Upper lobe of left lung (tissue), 4 donors: Measurements from ENCODE around the gene C1orf226.

ENCODE experiments used
- CTCF ChIP-seq, 6 experiments: fragments of 450-650 bp in 4 of 6; fragments of 200-600 bp in 2 of 6; sonication (generic) in 2 of 6; IDR thresholded peaks; one replicate each; pipeline ENCODE4 v1.5.1; 2016 to 2019; ENCODE audit warnings: antibody characterized with exemption in 6 of 6
- POLR2AphosphoS5 ChIP-seq, 2 donors: sonication (generic); formaldehyde crosslinking; IDR thresholded peaks; one replicate each; pipeline ENCODE4 v1.5.1; 2017; ENCODE audit warnings: antibody characterized with exemption in 2 of 2

- no peak for TF ChIP-seq POLR2AphosphoS5 (IDR thresholded peaks at IDR 0.05)
- no peak for TF ChIP-seq CTCF (IDR thresholded peaks at IDR 0.05)
Measured at GRCh38 chr1:162388083-162388594, 6.6 kb downstream of the C1orf226 start.
